Cardiac fibroblast (primary cell): ENCODE measurements around the gene TTYH3.
"Not testable (repeated sequence)": the region's sequence is repeated elsewhere in the genome, so short reads cannot be mapped to it uniquely, and the experiment has no call there.

ENCODE experiments used
- DNase-seq, 2 donors: peaks; one replicate each; pipeline versions ENCODE4 v3.0.0 to v3.0.0-alpha.2; 2010; ENCODE audit warnings: low read depth in 2 of 2
- H3K4me3 ChIP-seq, 2 donors: replicated peaks in 1 of 2; 1 replicate in 1 of 2; 2 replicates in 1 of 2; pipeline ENCODE4 v1.5.1; 2011; ENCODE audit warnings: low read depth in 2 of 2, low read length in 2 of 2, mild to moderate bottlenecking in 2 of 2, moderate library complexity in 1 of 2
- TF ChIP-seq, protein P1 (sequence below): IDR thresholded peaks from one replicate; pipeline ENCODE4 v1.5.1; 2011; ENCODE audit warnings: low read depth, mild to moderate bottlenecking, low read length, inconsistent platforms

Gene TTYH3

DNA sequence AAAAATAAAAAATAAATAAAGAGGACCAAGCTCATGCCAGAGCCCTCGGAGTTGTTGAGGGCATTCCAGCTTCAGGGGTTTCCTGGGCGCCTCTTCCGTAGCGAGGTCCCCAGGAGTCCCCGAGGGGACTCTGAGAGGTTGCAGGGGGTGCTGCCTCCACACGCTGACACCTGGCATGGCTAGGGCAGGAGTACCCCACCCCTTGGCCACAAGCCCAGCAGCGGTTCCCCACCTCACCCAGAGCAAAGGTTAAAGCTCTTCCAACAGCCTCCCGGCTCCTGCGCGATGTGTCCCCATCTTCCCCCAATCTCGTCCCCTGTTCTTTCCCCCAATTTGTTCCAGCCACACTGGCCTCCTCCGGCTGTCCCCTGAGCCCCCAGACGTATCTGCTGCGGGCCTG, 60.8 kb downstream of the TTYH3 start:
- DNase-seq = no peak
- no peak overlapping the region for H3K4me3 ChIP-seq
- TF ChIP-seq, protein P1, sequence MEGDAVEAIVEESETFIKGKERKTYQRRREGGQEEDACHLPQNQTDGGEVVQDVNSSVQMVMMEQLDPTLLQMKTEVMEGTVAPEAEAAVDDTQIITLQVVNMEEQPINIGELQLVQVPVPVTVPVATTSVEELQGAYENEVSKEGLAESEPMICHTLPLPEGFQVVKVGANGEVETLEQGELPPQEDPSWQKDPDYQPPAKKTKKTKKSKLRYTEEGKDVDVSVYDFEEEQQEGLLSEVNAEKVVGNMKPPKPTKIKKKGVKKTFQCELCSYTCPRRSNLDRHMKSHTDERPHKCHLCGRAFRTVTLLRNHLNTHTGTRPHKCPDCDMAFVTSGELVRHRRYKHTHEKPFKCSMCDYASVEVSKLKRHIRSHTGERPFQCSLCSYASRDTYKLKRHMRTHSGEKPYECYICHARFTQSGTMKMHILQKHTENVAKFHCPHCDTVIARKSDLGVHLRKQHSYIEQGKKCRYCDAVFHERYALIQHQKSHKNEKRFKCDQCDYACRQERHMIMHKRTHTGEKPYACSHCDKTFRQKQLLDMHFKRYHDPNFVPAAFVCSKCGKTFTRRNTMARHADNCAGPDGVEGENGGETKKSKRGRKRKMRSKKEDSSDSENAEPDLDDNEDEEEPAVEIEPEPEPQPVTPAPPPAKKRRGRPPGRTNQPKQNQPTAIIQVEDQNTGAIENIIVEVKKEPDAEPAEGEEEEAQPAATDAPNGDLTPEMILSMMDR = no peak

DNA sequence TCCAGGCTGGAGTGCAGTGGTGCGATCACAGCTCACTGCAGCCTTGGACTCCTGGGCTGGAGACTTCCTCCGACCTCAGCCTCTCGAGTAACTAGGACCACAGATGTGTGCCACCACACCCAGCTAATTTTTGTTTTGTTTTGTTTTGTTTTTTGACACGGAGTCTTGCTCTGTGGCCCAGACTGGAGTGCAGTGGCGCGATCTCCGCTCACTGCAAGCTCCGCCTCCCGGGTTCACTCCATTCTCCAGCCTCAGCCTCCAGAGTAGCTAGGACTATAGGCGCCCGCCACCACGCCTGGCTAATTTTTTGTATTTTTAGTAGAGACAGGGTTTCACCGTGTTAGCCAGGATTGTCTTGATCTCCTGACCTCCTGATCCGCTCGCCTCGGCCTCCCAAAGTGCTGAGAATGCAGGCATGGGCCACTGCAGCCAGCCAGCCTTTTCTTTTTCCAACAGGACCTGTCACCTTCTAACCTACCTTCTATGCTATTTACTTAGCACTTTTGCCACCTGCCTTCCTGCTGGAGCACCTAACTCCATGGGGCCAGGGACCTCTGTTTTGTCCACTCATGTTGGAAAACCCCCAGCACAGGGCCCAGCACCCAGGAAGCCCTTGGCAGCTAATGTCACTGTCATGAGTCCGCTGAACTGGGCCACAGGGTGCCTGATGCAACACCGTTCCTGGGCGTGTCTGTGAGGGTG, 61.8 kb downstream of the TTYH3 start:
- not testable (repeated sequence) for H3K4me3 ChIP-seq, DNase-seq

DNA sequence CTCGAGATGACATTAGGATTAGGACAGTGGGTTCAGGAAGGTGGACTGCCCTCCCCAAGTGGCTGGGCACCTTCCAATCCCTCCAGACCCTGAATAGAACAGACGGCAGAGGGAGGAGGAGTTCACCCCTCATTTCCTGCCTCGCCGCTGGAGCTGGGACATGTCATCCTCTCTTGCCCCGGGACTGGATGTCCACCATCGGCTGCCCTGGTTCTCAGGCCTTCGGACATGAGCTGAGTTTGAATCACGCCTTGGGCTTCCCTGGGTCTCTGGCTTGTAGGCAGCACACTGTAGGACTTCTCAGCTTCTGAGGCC, 62.3 kb downstream of the TTYH3 start:
- DNase-seq, H3K4me3 ChIP-seq: not testable (repeated sequence)

DNA sequence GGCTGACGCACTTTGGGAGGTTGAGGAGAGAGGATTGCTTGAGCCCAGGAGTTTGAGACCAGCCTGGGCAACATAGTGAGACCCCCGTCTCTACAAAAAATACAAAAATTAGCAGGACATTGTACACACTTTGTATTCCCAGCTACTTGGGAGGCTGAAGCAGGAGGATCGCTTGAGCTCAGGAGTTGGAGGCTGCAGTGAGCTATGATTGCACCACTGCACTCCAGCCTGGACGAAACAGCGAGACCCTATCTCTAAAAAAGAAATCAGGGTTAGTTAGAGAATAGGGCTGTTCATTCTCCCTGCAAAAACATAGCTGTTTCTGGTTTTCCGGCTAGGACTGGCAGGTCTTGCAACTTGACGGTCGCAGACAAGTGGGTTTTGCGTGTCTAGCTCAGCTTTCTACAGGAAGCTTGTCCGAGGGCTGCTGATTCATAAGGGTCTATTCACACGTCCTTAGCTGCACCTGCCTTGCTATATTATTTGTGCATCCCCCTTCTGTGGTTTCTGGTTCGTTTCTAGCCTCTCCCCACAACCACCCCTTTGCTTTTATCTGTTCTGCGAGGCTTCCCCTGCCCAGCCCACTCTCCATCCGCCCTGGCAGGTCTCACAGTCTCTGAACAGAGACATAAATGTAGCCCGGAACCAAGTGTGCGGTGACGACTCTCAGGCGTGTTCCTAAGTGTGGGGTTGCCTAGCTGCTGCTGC, 66.9 kb downstream of the TTYH3 start:
- no peak overlapping the region for H3K4me3 ChIP-seq
- DNase-seq = no peak
- TF ChIP-seq, protein P1 = no peak

DNA sequence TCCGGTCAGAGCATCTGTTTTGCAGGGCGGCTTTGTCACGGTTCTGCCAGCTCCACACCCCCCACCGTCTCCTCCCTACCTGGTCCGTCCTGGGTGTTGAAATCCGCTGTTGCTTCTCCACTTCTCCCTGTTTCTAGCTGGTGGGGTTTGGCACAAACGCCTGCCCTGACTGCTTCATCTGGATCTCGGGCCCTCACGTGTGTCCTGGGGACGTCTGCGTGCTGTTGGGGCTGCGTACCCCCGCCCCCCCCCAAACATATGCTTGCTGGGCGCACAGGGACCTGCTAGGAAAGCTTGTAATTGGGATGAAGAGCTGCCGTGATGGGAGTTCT, 67.5 kb downstream of the TTYH3 start:
- no peak for DNase-seq
- no peak overlapping the region for H3K4me3 ChIP-seq
- TF ChIP-seq, protein P1 = no peak

DNA sequence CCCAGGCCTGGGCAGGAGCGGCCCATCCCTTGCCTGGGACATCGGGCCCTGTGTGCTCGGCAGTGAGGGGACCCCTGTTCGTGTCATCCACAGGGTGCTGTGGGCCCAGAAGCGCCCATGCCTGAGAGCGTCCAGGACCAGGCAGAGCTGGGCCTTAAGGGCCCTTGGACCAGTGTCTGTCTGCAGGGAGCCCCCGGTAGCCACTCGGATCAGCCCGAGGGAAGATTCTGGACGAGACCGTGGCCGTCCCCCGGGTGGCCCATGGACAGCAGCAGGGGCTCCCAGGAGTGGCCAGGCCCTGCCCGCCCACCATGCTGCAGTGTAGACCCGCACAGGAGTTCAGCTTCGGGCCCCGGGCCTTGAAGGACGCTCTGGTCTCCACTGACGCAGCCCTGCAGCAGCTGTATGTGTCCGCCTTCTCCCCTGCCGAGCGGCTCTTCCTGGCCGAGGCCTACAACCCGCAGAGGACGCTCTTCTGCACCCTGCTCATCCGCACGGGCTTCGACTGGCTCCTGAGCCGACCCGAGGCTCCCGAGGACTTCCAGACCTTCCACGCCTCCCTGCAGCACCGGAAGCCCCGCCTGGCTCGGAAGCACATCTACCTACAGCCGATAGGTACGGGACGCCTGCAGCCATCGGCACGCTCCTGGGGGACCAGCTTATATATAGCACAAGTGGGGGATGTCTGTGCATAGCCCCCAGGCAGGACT, 68.5 kb downstream of the TTYH3 start:
- TF ChIP-seq, protein P1 = no peak
- H3K4me3 ChIP-seq = no peak overlapping the region
- DNase-seq = no peak

DNA sequence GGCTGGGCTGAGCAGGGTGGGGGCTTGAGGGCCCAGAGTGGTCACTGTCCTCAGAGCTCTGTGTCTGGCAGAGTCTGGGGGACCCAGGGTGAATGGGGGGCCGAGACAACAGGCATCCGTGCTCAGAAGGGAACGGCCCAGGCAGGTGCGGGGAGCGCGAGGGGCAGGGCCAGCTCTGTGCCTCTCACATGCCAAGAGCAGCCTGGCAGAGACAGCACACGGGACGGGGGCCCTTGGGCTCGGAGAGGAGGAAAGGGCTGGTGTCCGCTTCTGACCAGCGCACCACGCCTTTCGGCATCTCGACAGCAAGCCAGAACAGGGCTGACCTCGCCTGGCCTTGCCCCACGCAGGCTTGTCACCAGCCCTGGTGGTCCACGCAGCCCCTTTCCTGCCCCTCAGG, 69.6 kb downstream of the TTYH3 start:
- no peak overlapping the region for H3K4me3 ChIP-seq
- TF ChIP-seq, protein P1 = no peak
- DNase-seq = no peak
